ENCODE data around the gene CDK16.
A peak's percentile ranks its signal among the peaks of the same experiment; 100 is the strongest.

Gene CDK16

DNA sequence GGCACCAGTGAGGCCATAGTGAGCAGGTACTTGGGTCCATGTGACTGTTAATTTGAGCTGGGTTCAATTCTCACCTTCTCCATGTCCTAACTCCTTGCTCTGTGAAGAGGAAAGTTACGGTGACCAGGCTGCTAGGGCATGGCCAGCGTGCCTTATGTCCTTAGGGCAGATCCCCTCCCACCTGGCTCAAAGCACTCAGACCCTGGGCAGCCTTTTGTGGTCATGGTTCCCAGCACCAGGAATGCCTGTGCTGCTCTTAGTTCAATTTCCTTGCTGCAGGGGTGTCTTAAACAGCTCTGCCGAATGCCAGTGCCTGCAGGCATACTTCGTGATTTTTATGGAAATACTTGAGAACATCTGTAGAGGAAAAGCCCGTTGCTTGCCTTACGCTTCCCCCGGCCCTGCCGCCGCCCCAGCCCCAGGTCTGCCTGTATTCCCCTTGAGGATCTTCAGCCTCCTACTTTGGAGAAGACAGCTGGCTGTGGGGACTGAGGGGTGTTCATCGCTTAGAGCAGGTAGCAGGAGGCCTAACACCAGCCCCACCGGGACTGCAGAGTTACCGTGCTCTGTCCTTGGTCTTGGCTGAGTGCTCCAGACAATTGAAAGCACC is 3.1 kb upstream of the CDK16 start:
- DNase-seq (ENCODE audit: insufficient read length, low spot score) (no peak), FAIRE-seq (no peak)
- TF ChIP-seq, protein P1, sequence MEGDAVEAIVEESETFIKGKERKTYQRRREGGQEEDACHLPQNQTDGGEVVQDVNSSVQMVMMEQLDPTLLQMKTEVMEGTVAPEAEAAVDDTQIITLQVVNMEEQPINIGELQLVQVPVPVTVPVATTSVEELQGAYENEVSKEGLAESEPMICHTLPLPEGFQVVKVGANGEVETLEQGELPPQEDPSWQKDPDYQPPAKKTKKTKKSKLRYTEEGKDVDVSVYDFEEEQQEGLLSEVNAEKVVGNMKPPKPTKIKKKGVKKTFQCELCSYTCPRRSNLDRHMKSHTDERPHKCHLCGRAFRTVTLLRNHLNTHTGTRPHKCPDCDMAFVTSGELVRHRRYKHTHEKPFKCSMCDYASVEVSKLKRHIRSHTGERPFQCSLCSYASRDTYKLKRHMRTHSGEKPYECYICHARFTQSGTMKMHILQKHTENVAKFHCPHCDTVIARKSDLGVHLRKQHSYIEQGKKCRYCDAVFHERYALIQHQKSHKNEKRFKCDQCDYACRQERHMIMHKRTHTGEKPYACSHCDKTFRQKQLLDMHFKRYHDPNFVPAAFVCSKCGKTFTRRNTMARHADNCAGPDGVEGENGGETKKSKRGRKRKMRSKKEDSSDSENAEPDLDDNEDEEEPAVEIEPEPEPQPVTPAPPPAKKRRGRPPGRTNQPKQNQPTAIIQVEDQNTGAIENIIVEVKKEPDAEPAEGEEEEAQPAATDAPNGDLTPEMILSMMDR (IDR thresholded peaks at IDR 0.05; ENCODE audit: insufficient read depth, missing control alignments): no peak

- FAIRE-seq: no peak
- TF ChIP-seq, protein P1 (IDR thresholded peaks at IDR 0.05; ENCODE audit: insufficient read depth, missing control alignments): no peak
- DNase-seq (ENCODE audit: insufficient read length, low spot score): no peak
These were observed 2.0 kb upstream of the CDK16 start for GRCh38 chrX:47216393-47216925.

GRCh38 chrX:47217121-47217851 is 1.2 kb upstream of the CDK16 start:
- FAIRE-seq (peak; percentile 16), DNase-seq (ENCODE audit: insufficient read length, low spot score) (no peak)
- TF ChIP-seq, protein P1 (IDR thresholded peaks at IDR 0.05; ENCODE audit: insufficient read depth, missing control alignments): no peak

DNA sequence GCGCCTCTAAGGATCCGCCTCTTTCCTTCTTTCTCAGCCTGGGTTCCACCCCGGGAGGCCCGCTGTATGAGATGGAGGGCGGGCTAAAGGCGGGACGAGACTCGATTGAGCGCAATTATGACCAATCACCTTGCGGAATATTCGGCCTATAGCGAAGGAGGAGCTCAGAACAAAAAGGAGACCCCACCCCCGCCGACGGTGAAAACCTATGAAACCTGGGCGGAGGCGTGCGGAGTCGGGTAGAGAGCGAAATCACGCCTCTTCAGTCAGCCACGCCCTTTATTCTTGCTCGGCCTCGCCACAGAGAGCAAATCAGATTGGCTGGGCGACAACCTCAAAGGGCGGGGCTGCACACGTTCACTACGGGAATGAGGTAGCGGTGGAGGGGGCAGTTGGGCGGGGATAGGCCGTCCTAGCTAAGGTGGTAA is 615 bp upstream of the CDK16 start:
- FAIRE-seq: no peak
- peak; percentile 39 for DNase-seq (ENCODE audit: insufficient read length, low spot score)

GRCh38 chrX:47218920-47219815 is 687 bp downstream of the CDK16 start:
- TF ChIP-seq, protein P1 (IDR thresholded peaks at IDR 0.05; ENCODE audit: insufficient read depth, missing control alignments): no peak
- no peak for FAIRE-seq
- no peak for DNase-seq (ENCODE audit: insufficient read length, low spot score)

More for the DNA sequence above, 615 bp upstream of the CDK16 start:
- TF ChIP-seq, protein P1 (IDR thresholded peaks at IDR 0.05; ENCODE audit: insufficient read depth, missing control alignments): no peak

DNA sequence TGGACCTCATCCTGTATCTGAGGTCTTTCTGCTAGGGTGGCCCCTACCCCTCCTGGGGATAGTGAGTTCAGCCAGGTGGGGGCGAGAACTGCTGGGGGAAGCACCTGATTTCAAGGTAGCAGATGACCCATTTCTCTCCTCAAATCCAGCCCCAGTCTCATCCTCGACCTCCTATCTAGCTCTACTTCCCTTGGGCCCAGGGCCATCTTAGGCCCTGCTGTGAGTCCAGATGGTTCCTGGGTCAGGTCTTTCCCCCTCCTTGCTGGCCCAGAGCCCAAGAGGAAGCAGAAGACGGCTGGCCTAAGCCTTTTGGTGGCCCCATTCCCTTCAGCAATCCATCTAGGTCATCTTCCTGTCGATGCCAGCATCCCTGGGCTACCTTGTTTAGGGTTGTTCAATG is 3.3 kb downstream of the CDK16 start:
- TF ChIP-seq, protein P1 (IDR thresholded peaks at IDR 0.05; ENCODE audit: insufficient read depth, missing control alignments): no peak
- no peak for DNase-seq (ENCODE audit: insufficient read length, low spot score)
- FAIRE-seq: no peak
